HEK293 (cell line): ENCODE measurements around the gene EEFSEC.

Source experiments
- CTCF ChIA-PET: fragments of 350-600 bp; formaldehyde crosslinking; extraction: SDS; loops from one replicate; lab custom pipeline; 2021; ENCODE audit warnings: antibody characterized with exemption; lab: Yijun Ruan, JAX
- POLR2A ChIA-PET: fragments of 300-600 bp; formaldehyde crosslinking; extraction: SDS; loops from one replicate; lab custom pipeline; 2020; ENCODE audit warnings: antibody characterized with exemption, inconsistent platforms; lab: Yijun Ruan, JAX
- H3K27ac ChIP-seq: fragments of 200-500 bp; sonication (Bioruptor generic); 2 replicates; pipeline ENCODE4 v1.5.1; 2014; ENCODE audit warnings: low read depth, low read length, control low read depth, inconsistent platforms; ENCODE audit errors: extremely low read depth
- H3K36me3 ChIP-seq, 2 experiments: fragments of 200-500 bp in 1 of 2; sonication (Bioruptor generic) in 1 of 2; 1 replicate in 1 of 2; 2 replicates in 1 of 2; pipeline ENCODE4 v1.5.1; 2014 to 2017; ENCODE audit warnings: inconsistent platforms in 2 of 2, low read length in 2 of 2; ENCODE audit not compliant: control insufficient read depth in 2 of 2, insufficient read depth in 1 of 2
- H3K4me1 ChIP-seq: fragments of 200-500 bp; sonication (Bioruptor generic); 2 replicates; pipeline ENCODE4 v1.5.1; 2014; ENCODE audit warnings: mild to moderate bottlenecking, low read length, inconsistent platforms; ENCODE audit not compliant: control insufficient read depth, insufficient read depth
- H3K4me3 ChIP-seq: 2 replicates; pipeline ENCODE4 v1.5.1; 2011; ENCODE audit warnings: low read depth, mild to moderate bottlenecking, control low read depth, low read length, moderate library complexity
- H3K9me3 ChIP-seq: fragments of 200-500 bp; sonication (Bioruptor generic); 2 replicates; pipeline ENCODE4 v1.5.1; 2014; ENCODE audit warnings: low read depth, low read length, inconsistent platforms; ENCODE audit not compliant: control insufficient read depth, insufficient read depth
- ATF2 ChIP-seq: fragments of 450-650 bp; formaldehyde crosslinking; IDR thresholded peaks from 2 replicates; pipeline ENCODE4 v1.5.1; 2016; ENCODE audit warnings: missing biosample characterization, missing genetic modification characterization, low read depth
- BCL11A ChIP-seq: fragments of 450-650 bp; formaldehyde crosslinking; IDR thresholded peaks from 2 replicates; pipeline ENCODE4 v1.5.1; 2016; ENCODE audit warnings: low read depth, missing biosample characterization, missing genetic modification characterization
- EGR2 ChIP-seq: fragments of 450-650 bp; formaldehyde crosslinking; IDR thresholded peaks from 2 replicates; pipeline ENCODE4 v1.5.1; 2016; ENCODE audit warnings: low read depth, missing biosample characterization, missing genetic modification characterization
- MEIS1 ChIP-seq: sonication (generic); formaldehyde crosslinking; IDR thresholded peaks from 2 replicates; pipeline ENCODE4 v1.8.1; 2022; ENCODE audit warnings: missing genetic modification reagents, mild to moderate bottlenecking, borderline replicate concordance
- SCRT2 ChIP-seq: fragments of 450-650 bp; formaldehyde crosslinking; IDR thresholded peaks from 2 replicates; pipeline ENCODE4 v1.5.1; 2016; ENCODE audit warnings: missing biosample characterization, missing genetic modification characterization
- SETDB1 ChIP-seq: IDR thresholded peaks from one replicate; pipeline ENCODE4 v1.6.1; 2017; ENCODE audit warnings: mild to moderate bottlenecking, low read length, moderate library complexity, mixed read lengths; ENCODE audit not compliant: insufficient read length
- SP3 ChIP-seq: fragments of 450-650 bp; formaldehyde crosslinking; IDR thresholded peaks from 2 replicates; pipeline ENCODE4 v1.5.1; 2016; ENCODE audit warnings: missing biosample characterization, missing genetic modification characterization
- ZBTB20 ChIP-seq: fragments of 450-650 bp; formaldehyde crosslinking; IDR thresholded peaks from 2 replicates; pipeline ENCODE4 v1.5.1; 2016; ENCODE audit warnings: missing biosample characterization, missing genetic modification characterization
- ZFHX2 ChIP-seq: fragments of 450-650 bp; formaldehyde crosslinking; conservative IDR thresholded peaks from 2 replicates; pipeline ENCODE4 v1.5.1; 2016; ENCODE audit warnings: missing biosample characterization, missing genetic modification characterization
- ZNF148 ChIP-seq: fragments of 450-650 bp; formaldehyde crosslinking; IDR thresholded peaks from 2 replicates; pipeline ENCODE4 v1.5.0; 2017; ENCODE audit warnings: missing biosample characterization, missing genetic modification characterization, borderline replicate concordance
- ZNF157 ChIP-seq: fragments of 450-650 bp; formaldehyde crosslinking; IDR thresholded peaks from 2 replicates; pipeline ENCODE4 v1.5.1; 2016; ENCODE audit warnings: missing biosample characterization, missing genetic modification characterization
- ZNF221 ChIP-seq: fragments of 450-650 bp; formaldehyde crosslinking; IDR thresholded peaks from 2 replicates; pipeline ENCODE4 v1.5.1; 2017; ENCODE audit warnings: missing biosample characterization, missing genetic modification characterization, borderline replicate concordance
- ZNF24 ChIP-seq: fragments of 450-650 bp; formaldehyde crosslinking; IDR thresholded peaks from 2 replicates; pipeline ENCODE4 v1.5.1; 2016; ENCODE audit warnings: missing biosample characterization, missing genetic modification characterization
- ZNF248 ChIP-seq: fragments of 450-650 bp; formaldehyde crosslinking; IDR thresholded peaks from 2 replicates; pipeline ENCODE4 v1.5.1; 2017; ENCODE audit warnings: missing biosample characterization, missing genetic modification characterization
- ZNF394 ChIP-seq: fragments of 450-650 bp; formaldehyde crosslinking; IDR thresholded peaks from 2 replicates; pipeline ENCODE4 v1.5.1; 2016; ENCODE audit warnings: missing biosample characterization, missing genetic modification characterization, mild to moderate bottlenecking, moderate library complexity, borderline replicate concordance
- ZNF548 ChIP-seq: fragments of 450-650 bp; formaldehyde crosslinking; IDR thresholded peaks from 2 replicates; pipeline ENCODE4 v1.5.1; 2016; ENCODE audit warnings: missing biosample characterization, missing genetic modification characterization
- ZNF777 ChIP-seq: fragments of 450-650 bp; formaldehyde crosslinking; IDR thresholded peaks from 2 replicates; pipeline ENCODE4 v1.5.1; 2017; ENCODE audit warnings: missing biosample characterization, missing genetic modification characterization, borderline replicate concordance
- ZSCAN5A ChIP-seq: fragments of 450-650 bp; formaldehyde crosslinking; IDR thresholded peaks from 2 replicates; pipeline ENCODE4 v1.5.1; 2016; ENCODE audit warnings: missing biosample characterization, missing genetic modification characterization

The EEFSEC gene

DNA sequence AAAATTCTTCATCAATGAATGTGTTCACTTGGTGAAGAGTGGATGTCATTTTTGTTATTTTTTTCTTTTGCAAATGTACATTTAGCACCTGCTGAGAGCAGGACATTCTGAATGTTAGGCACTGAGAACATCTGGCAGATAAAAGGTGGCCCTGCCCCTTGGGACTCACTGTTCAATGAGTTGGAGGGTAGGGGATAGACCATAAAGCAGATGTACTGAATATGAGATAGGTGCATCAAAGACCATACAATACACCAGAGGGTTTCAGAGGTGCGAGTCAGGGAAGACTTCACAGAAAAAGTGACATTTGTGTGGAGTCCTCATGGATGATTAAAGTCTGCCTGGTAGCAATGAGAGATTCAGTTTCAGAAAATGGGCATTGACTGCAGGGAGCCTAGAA lies 34.2 kb downstream of the EEFSEC start (continued):
- no peak for TF ChIP-seq ZSCAN5A (tag by site-specific recombination)
- no peak for TF ChIP-seq ATF2 (tag by site-specific recombination)
- TF ChIP-seq MEIS1 (CRISPR knock-in tag) = no peak
- TF ChIP-seq ZBTB20 (tag by site-specific recombination) = no peak
- no peak for TF ChIP-seq SP3 (tag by site-specific recombination)

- no peaks in the 10 kb centered on the region for H3K36me3 ChIP-seq
- ChIA-PET CTCF (interaction anchor here (0.8 kb wide), 1 partner anchor 11 kb away, joined by 3 read pairs; no protein-coding TSS in a partner anchor), POLR2A (no interaction called here)
- H3K4me3 ChIP-seq = no peak overlapping the region
- no peaks in the 10 kb centered on the region for H3K9me3 ChIP-seq
- H3K4me1 ChIP-seq = 0 out of 2 replicates have a peak, but pooled peaks cover 2% of the 10 kb centered on the region
- TF ChIP-seq ZNF548 (tag by site-specific recombination) = no peak
- no peak for TF ChIP-seq ZNF221 (tag by site-specific recombination)
- no peak for TF ChIP-seq ZNF157 (tag by site-specific recombination)
- no peak for TF ChIP-seq BCL11A (tag by site-specific recombination)
- no peak for TF ChIP-seq ZNF394 (tag by site-specific recombination)
- TF ChIP-seq SETDB1 = no peak
- TF ChIP-seq ZSCAN5A (tag by site-specific recombination) = no peak
- TF ChIP-seq ZNF248 (tag by site-specific recombination) = no peak
- TF ChIP-seq ZNF24 (tag by site-specific recombination) = no peak
- no peak for TF ChIP-seq ZNF148 (tag by site-specific recombination)
- no peak overlapping the region for H3K27ac ChIP-seq
Measured at GRCh38 chr3:128188326-128188725, 35.0 kb downstream of the EEFSEC start.

GRCh38 chr3:128188956-128189355 lies 35.7 kb downstream of the EEFSEC start:
- Histone ChIP-seq H3K4me1 (0 out of 2 replicates have a peak, but pooled peaks cover 2% of the 10 kb centered on the region), H3K27ac (no peak overlapping the region), H3K9me3 (no peaks in the 10 kb centered on the region), H3K36me3 (no peaks in the 10 kb centered on the region)
- CTCF ChIA-PET = no interaction called here
- TF ChIP-seq ZFHX2 = 0 out of 2 replicates have a peak, but pooled peaks have one; percentile 17
- no peak for TF ChIP-seq ZNF777 (tag by site-specific recombination)
- TF ChIP-seq EGR2 = 0 out of 2 replicates have a peak, but pooled peaks have one; percentile 13
- TF ChIP-seq SCRT2 (tag by site-specific recombination) = 0 out of 2 replicates have a peak, but pooled peaks have one; percentile 3
- TF ChIP-seq, all 188 proteins: peak for 3
- no peak overlapping the region for H3K4me3 ChIP-seq
- POLR2A ChIA-PET = no interaction called here
